Testis (tissue), 3 donors: Measurements from ENCODE around the gene CRIM1. TPM values are rescaled to one million over a fixed set of nuclear protein-coding genes. Genes with fewer than 3 reads are reported as not detected.

Experiments
- DNase-seq: peaks from one replicate; pipeline ENCODE4 v3.0.0-alpha.2; 2019
- H3K27ac ChIP-seq, 2 donors: fragments of 200-600 bp; sonication (generic); one replicate each; pipeline ENCODE4 v1.5.1; 2019
- H3K27me3 ChIP-seq: fragments of 200-600 bp; sonication (generic); one replicate; pipeline ENCODE4 v1.5.1; 2019
- H3K36me3 ChIP-seq: fragments of 200-600 bp; sonication (generic); one replicate; pipeline ENCODE4 v1.5.1; 2017; ENCODE audit warnings: low read depth; ENCODE audit errors: missing control alignments
- H3K4me1 ChIP-seq: fragments of 200-600 bp; sonication (generic); one replicate; pipeline ENCODE4 v1.5.1; 2019
- H3K4me3 ChIP-seq, 2 donors: fragments of 200-600 bp; sonication (generic); one replicate each; pipeline ENCODE4 v1.5.1; 2017 to 2019
- H3K9me3 ChIP-seq: fragments of 200-600 bp; sonication (generic); one replicate; pipeline ENCODE4 v1.5.1; 2017
- POLR2A ChIP-seq: fragments of 450-650 bp; IDR thresholded peaks from one replicate; pipeline ENCODE4 v1.6.1; 2017; ENCODE audit warnings: antibody characterized with exemption, mild to moderate bottlenecking, moderate library complexity
- WGBS, 2 donors: methylation state at CpG; one replicate each; pipeline ENCODE4 v1.1.5; 2018; 5-methylcytosine and 5-hydroxymethylcytosine counted together
- intact Hi-C: fragments of 100-400 bp; cut with DNase I; formaldehyde crosslinking; loops from one replicate; pipeline ENCODE4 v1.15.1; 2023; ENCODE audit warnings: low total_unique reads
- polyA plus RNA-seq: library from polyadenylated mRNA; stranded (reverse); fragments of 350-450 nt; fragmentation: Illumina TruSeq; extraction: RNeasy Lipid Tissue Mini Kit (QIAGEN cat#74804); gene quantifications from one replicate; pipeline ENCODE4 v1.2.3, GENCODE V29; 2014; ENCODE audit warnings: low read depth, low replicate concordance; ENCODE audit not compliant: insufficient read depth
- total RNA-seq, 2 donors: library from RNA; depleted of rRNA; stranded (reverse); fragments of >200 nt; gene quantifications; one replicate each; pipeline ENCODE4 v1.2.3, GENCODE V29; 2016
- TF ChIP-seq, protein P1 (sequence below), 3 experiments: fragments of 450-650 bp in 2 of 3; fragments of 200-600 bp in 1 of 3; sonication (generic) in 1 of 3; IDR thresholded peaks; one replicate each; pipeline ENCODE4 v1.5.1; 2016 to 2019; ENCODE audit warnings: antibody characterized with exemption in 3 of 3, mild to moderate bottlenecking in 2 of 3, moderate library complexity in 1 of 3

Gene CRIM1
- total and polyA plus RNA-seq, 3 donors from 2014 or later: 38.2 to 94.1 (median 68.4) TPM

DNA sequence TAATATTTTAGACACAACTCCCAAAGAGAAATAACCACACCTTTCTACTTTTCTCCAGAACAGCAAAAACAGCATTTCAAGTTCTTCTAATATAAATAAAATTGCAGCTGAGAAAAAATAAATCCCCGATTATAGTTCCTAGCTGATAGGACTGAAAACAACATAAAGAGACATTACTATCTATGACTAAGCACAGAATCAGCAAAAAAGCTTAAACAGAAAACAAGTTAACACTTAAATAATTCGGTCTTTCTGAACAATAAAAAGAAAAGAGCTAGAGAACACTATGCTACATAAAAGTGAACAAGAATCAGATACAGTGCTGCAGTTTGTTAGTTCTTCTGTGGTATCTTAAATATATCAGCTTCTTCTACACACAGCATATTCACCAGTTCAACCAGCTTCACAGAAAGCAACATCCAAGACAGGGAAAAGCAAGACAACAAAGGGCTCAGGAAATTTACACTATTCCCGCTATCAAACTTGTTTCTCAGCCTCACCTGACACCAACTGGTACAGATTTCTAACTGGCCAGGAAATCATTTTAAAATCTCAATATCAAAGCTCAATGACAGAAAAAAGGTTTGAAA is 213.8 kb downstream of the CRIM1 start:
- H3K9me3 ChIP-seq: no peaks in the 10 kb centered on the region
- no peaks in the 10 kb centered on the region for H3K27me3 ChIP-seq
- intact Hi-C loops: no loop called here
- H3K36me3 ChIP-seq: no peaks in the 10 kb centered on the region
- no peak for DNase-seq
- peak overlapping the region in 1 of 2 donors; percentile 41 for H3K27ac ChIP-seq
- H3K4me1 ChIP-seq: peaks cover 5% of the 10 kb centered on the region
- H3K4me3 ChIP-seq: no peak overlapping the region
- WGBS, 2 donors: 57 to 65% methylated on average over 3 of the region's 3 CpGs
- TF ChIP-seq POLR2A: no peak
- TF ChIP-seq, protein P1, sequence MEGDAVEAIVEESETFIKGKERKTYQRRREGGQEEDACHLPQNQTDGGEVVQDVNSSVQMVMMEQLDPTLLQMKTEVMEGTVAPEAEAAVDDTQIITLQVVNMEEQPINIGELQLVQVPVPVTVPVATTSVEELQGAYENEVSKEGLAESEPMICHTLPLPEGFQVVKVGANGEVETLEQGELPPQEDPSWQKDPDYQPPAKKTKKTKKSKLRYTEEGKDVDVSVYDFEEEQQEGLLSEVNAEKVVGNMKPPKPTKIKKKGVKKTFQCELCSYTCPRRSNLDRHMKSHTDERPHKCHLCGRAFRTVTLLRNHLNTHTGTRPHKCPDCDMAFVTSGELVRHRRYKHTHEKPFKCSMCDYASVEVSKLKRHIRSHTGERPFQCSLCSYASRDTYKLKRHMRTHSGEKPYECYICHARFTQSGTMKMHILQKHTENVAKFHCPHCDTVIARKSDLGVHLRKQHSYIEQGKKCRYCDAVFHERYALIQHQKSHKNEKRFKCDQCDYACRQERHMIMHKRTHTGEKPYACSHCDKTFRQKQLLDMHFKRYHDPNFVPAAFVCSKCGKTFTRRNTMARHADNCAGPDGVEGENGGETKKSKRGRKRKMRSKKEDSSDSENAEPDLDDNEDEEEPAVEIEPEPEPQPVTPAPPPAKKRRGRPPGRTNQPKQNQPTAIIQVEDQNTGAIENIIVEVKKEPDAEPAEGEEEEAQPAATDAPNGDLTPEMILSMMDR (IDR thresholded peaks at IDR 0.05): no peak

DNA sequence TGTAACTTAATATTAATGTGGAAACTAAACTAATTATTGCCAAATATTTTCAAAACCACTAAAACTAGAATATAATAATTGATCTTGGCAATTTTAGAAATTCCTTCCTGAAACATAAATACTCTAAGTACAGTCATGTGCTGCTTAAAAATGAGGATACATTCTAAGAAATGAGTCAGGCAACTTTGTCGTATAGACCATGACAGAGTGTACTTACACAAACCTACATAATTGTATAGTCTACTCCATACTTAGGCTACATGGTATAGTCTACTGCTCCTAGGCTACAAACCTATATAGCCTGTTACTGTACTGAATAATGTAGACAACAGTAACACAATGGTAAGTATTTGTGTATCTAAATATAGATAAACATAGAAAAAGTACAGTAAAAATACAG is 214.8 kb downstream of the CRIM1 start:
- intact Hi-C loops: no loop called here
- no peak for TF ChIP-seq POLR2A
- TF ChIP-seq, protein P1 (IDR thresholded peaks at IDR 0.05): no peak
- DNase-seq: no peak
- Histone ChIP-seq H3K27ac (peak overlapping the region in 1 of 2 donors; percentile 41), H3K9me3 (no peaks in the 10 kb centered on the region), H3K4me3 (no peak overlapping the region), H3K4me1 (peaks cover 5% of the 10 kb centered on the region), H3K36me3 (no peaks in the 10 kb centered on the region), H3K27me3 (no peaks in the 10 kb centered on the region)
- 91 to 97% methylated on average over 1 of the region's 1 CpG for WGBS, 2 donors

DNA sequence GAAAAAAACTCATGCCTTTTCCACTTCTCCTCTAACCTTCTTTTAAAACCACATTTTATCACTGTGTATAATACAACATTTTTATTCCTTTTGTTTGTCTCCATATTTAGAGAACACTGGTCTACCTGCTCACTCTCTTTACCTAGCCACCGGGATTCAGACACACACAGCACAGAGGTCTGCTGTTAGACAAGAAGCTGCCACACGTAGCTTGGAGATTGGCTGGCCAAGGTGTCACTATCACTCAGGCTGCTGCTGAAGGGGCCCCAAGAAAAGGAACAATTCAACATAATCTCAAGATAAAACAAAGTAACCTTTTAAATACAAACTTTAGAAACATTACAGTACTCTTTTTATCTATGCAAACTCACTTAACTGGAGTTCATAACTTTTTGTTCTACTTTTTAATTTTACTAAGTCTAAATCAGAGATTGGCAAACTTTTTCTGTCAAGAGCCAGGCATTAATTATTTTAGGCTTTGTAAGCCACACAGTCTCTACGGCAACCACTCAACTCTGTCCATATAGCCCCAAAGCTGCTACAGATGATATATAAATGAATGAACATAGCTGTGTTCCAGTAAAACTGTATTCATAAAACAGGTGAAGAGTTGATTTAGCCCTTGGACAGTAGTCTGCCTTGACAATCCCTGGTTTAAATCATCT is 216.6 kb downstream of the CRIM1 start:
- H3K4me1 ChIP-seq: peaks cover 5% of the 10 kb centered on the region
- H3K36me3 ChIP-seq: no peaks in the 10 kb centered on the region
- intact Hi-C loops: no loop called here
- H3K27ac ChIP-seq: peak overlapping the region; percentile 53 to 58
- 35 to 48% methylated on average over 3 of the region's 3 CpGs for WGBS, 2 donors
- DNase-seq: peak; percentile 81
- TF ChIP-seq POLR2A: no peak
- TF ChIP-seq, protein P1 (IDR thresholded peaks at IDR 0.05): no peak
- no peaks in the 10 kb centered on the region for H3K9me3 ChIP-seq
- no peak overlapping the region for H3K4me3 ChIP-seq
- no peaks in the 10 kb centered on the region for H3K27me3 ChIP-seq

DNA sequence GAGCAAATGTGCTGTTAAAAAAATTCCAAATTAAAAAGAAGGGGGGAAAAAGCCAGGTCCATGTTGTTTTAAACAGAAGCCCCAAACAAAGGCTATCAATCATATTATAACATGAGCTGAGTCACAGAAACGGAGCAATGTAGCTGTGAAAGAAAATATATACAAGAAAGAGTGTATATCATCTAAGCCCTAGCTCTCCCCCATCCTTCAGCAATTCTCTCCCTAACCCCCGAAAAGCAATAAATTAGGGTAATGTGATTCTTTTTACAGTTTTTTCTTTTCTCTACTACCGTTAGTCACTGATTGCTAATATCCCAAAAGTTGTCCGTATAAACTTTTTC is 217.1 kb downstream of the CRIM1 start:
- no peaks in the 10 kb centered on the region for H3K36me3 ChIP-seq
- H3K4me1 ChIP-seq: peaks cover 5% of the 10 kb centered on the region
- intact Hi-C loops: no loop called here
- TF ChIP-seq, protein P1 (IDR thresholded peaks at IDR 0.05): no peak
- no peak for TF ChIP-seq POLR2A
- no peak overlapping the region for H3K4me3 ChIP-seq
- H3K9me3 ChIP-seq: no peaks in the 10 kb centered on the region
- no peak for DNase-seq
- 56 to 58% methylated on average over 4 of the region's 4 CpGs for WGBS, 2 donors
- H3K27ac ChIP-seq: peak overlapping the region; percentile 51 to 52
- no peaks in the 10 kb centered on the region for H3K27me3 ChIP-seq

DNA sequence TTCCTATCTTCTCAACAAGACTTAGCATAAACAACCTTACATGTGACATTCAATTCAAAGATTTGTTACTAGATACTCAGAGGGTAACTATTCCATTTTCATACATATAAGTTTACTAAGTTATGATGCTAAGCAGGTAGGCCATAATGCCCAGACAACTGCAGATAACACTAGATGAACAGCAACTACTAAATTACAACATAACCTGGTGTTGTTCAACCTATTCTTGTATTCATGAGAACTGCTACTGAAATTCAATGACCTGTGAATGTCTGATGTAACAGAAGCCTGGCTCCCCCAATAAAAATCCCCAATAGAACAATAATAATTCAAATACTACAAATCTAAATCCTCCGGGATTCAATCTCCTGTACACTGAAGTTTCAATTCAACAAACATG is 217.6 kb downstream of the CRIM1 start:
- TF ChIP-seq, protein P1 (IDR thresholded peaks at IDR 0.05): no peak
- TF ChIP-seq POLR2A: no peak
- Histone ChIP-seq H3K4me1 (peaks cover 5% of the 10 kb centered on the region), H3K9me3 (no peaks in the 10 kb centered on the region), H3K27ac (peak overlapping the region in 1 of 2 donors; percentile 51), H3K36me3 (no peaks in the 10 kb centered on the region), H3K4me3 (no peak overlapping the region), H3K27me3 (no peaks in the 10 kb centered on the region)
- intact Hi-C loops: no loop called here
- no peak for DNase-seq
- WGBS, 2 donors: 88 to 100% methylated on average over 1 of the region's 1 CpG
